Loucy (cell line): ENCODE data around the gene CCDC81.

ENCODE experiments used
- H2AFZ ChIP-seq: fragments of 200-600 bp; sonication (generic); 2 replicates; pipeline ENCODE4 v1.6.0; 2016; ENCODE audit warnings: antibody characterized with exemption, mild to moderate bottlenecking, low read length, moderate library complexity
- H3F3A ChIP-seq: fragments of 200-600 bp; 2 replicates; pipeline ENCODE4 v1.6.0; 2016; ENCODE audit warnings: antibody characterized with exemption, low read depth, mild to moderate bottlenecking
- H3K27me3 ChIP-seq: fragments of 200-600 bp; sonication (generic); 2 replicates; pipeline ENCODE4 v1.6.1; 2014; ENCODE audit warnings: low read length, mild to moderate bottlenecking; ENCODE audit not compliant: insufficient read depth, poor library complexity, severe bottlenecking
- H3K36me3 ChIP-seq: fragments of 200-600 bp; sonication (generic); 2 replicates; pipeline ENCODE4 v1.6.1; 2016; ENCODE audit warnings: low read length; ENCODE audit not compliant: insufficient read depth
- H3K4me1 ChIP-seq: fragments of 200-600 bp; sonication (generic); 2 replicates; pipeline ENCODE4 v1.5.1; 2014; ENCODE audit warnings: low read length, mild to moderate bottlenecking; ENCODE audit not compliant: insufficient read depth, poor library complexity, severe bottlenecking
- H3K4me2 ChIP-seq: fragments of 200-600 bp; sonication (generic); 2 replicates; pipeline ENCODE4 v1.6.0; 2014; ENCODE audit warnings: antibody characterized with exemption, low read length, low read depth, mild to moderate bottlenecking; ENCODE audit not compliant: poor library complexity, severe bottlenecking
- H3K4me3 ChIP-seq: fragments of 200-600 bp; sonication (generic); 2 replicates; pipeline ENCODE4 v1.5.1; 2014; ENCODE audit warnings: low read length, mild to moderate bottlenecking, mixed read lengths; ENCODE audit not compliant: poor library complexity, severe bottlenecking
- H3K79me2 ChIP-seq: fragments of 200-600 bp; sonication (generic); 2 replicates; pipeline ENCODE4 v1.6.1; 2014; ENCODE audit warnings: low read length; ENCODE audit not compliant: insufficient read depth
- H3K9ac ChIP-seq: fragments of 200-600 bp; sonication (generic); 2 replicates; pipeline ENCODE4 v1.6.0; 2014; ENCODE audit warnings: mild to moderate bottlenecking, low read depth, low read length, moderate library complexity; ENCODE audit not compliant: poor library complexity, severe bottlenecking
- H3K9me2 ChIP-seq: fragments of 200-600 bp; sonication (generic); replicated peaks from 2 replicates; pipeline ENCODE4 v1.6.1; 2016; ENCODE audit warnings: low read depth, low read length, mixed read lengths
- H3K9me3 ChIP-seq: fragments of 200-600 bp; sonication (generic); 2 replicates; pipeline ENCODE4 v1.6.1; 2014; ENCODE audit warnings: mild to moderate bottlenecking, antibody characterized with exemption, low read length, low read depth; ENCODE audit not compliant: insufficient read depth
- H4K20me1 ChIP-seq: fragments of 200-600 bp; sonication (generic); 2 replicates; pipeline ENCODE4 v1.6.0; 2014; ENCODE audit warnings: antibody characterized with exemption, low read length, mild to moderate bottlenecking; ENCODE audit not compliant: insufficient read depth, poor library complexity, severe bottlenecking
- CTCF ChIP-seq: fragments of 200-600 bp; sonication (generic); conservative IDR thresholded peaks from 2 replicates; pipeline ENCODE4 v1.5.1; 2014; ENCODE audit warnings: mild to moderate bottlenecking, antibody characterized with exemption, low read length
- EZH2phosphoT487 ChIP-seq: fragments of 200-600 bp; IDR thresholded peaks from 2 replicates; pipeline ENCODE4 v1.6.1; 2018; ENCODE audit warnings: antibody characterized with exemption, mild to moderate bottlenecking, moderate library complexity, borderline replicate concordance

CCDC81 gene

DNA sequence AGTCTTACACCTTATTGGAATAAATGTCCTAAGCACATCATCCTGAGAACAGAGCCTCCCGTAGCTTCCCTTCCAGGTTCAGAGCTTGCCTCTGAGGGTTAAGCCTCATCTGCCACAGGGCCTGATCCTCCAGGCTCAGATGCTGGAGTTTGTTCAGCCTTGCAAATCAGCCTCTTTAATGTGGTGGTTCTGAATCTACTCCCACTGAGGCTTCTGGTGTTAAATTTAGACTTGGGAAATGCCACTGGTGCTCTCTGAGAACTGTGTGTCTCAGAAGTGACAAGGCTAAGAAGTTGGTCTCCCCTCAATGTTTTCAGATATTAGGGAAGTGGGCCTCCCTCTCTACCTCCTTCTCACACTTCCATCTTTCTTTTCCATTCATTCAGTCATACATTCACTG is 68.7 kb downstream of the CCDC81 start:
- no peaks in the 10 kb centered on the region for H3K36me3 ChIP-seq
- no peak overlapping the region for H2AFZ ChIP-seq
- no peaks in the 10 kb centered on the region for H3K79me2 ChIP-seq
- peaks cover 25% of the 10 kb centered on the region for H3K4me1 ChIP-seq
- TF ChIP-seq EZH2phosphoT487: no peak
- no peak for TF ChIP-seq CTCF
- H3F3A ChIP-seq: no peaks in the 10 kb centered on the region
- H3K27me3 ChIP-seq: no peaks in the 10 kb centered on the region
- H3K9me3 ChIP-seq: no peaks in the 10 kb centered on the region
- no peaks in the 10 kb centered on the region for H3K9me2 ChIP-seq
- no peak overlapping the region for H3K4me2 ChIP-seq
- no peak overlapping the region for H3K4me3 ChIP-seq
- H3K9ac ChIP-seq: no peak overlapping the region
- H4K20me1 ChIP-seq: no peaks in the 10 kb centered on the region

GRCh38 chr11:86444981-86445380 is 70.3 kb downstream of the CCDC81 start:
- Histone ChIP-seq H3K9ac (no peak overlapping the region), H3K4me3 (no peak overlapping the region), H3K27me3 (no peaks in the 10 kb centered on the region), H3K9me3 (no peaks in the 10 kb centered on the region), H3K4me2 (no peak overlapping the region), H2AFZ (no peak overlapping the region), H3F3A (no peaks in the 10 kb centered on the region), H4K20me1 (no peaks in the 10 kb centered on the region), H3K79me2 (no peaks in the 10 kb centered on the region), H3K4me1 (peaks cover 40% of the 10 kb centered on the region), H3K9me2 (no peaks in the 10 kb centered on the region), H3K36me3 (no peaks in the 10 kb centered on the region)
- TF ChIP-seq EZH2phosphoT487 (no peak), CTCF (no peak)

- H3K27me3 ChIP-seq: no peaks in the 10 kb centered on the region
- TF ChIP-seq EZH2phosphoT487 (no peak), CTCF (no peak)
- H3F3A ChIP-seq: no peaks in the 10 kb centered on the region
- peaks cover 42% of the 10 kb centered on the region for H3K4me1 ChIP-seq
- no peaks in the 10 kb centered on the region for H3K79me2 ChIP-seq
- H3K4me2 ChIP-seq: peak overlapping the region; percentile 45
- H3K4me3 ChIP-seq: no peak overlapping the region
- no peaks in the 10 kb centered on the region for H3K36me3 ChIP-seq
- no peaks in the 10 kb centered on the region for H3K9me2 ChIP-seq
- H2AFZ ChIP-seq: no peak overlapping the region
- no peak overlapping the region for H3K9ac ChIP-seq
- H4K20me1 ChIP-seq: no peaks in the 10 kb centered on the region
- H3K9me3 ChIP-seq: no peaks in the 10 kb centered on the region
Measured at GRCh38 chr11:86446163-86446923, 71.7 kb downstream of the CCDC81 start.
